ENCODE data around the gene CRP.
"Not testable (repeated sequence)": the region's sequence is repeated elsewhere in the genome, so short reads cannot be mapped to it uniquely, and the experiment has no call there.

CRP gene, protein sequence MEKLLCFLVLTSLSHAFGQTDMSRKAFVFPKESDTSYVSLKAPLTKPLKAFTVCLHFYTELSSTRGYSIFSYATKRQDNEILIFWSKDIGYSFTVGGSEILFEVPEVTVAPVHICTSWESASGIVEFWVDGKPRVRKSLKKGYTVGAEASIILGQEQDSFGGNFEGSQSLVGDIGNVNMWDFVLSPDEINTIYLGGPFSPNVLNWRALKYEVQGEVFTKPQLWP

DNA sequence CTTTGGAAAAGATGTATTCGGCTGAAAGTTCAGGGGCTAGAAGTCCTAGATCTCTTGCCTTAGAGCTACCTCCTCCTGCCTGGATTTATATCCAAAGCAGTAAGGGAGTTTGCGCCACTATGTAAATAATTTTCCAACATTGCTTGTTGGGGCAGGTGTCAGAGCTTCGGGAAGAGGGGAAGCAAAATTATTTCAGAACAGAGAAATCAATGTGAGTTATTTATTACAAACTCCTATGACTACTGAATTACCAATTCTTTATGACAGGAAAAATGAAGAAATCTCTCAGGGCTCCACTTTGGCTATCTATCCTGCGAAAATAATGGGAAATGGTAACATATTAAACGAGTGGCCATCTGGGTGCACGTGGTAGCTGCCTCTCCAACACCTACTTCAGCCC, at the start of gene CRP:
Gene CRP, minus strand, starts transcription at position 61 of the 400 bp plus-strand sequence. CDS start 104 bp downstream, outside the sequence.
- DNase-seq (ENCODE audit: low spot score), result no peak

DNA sequence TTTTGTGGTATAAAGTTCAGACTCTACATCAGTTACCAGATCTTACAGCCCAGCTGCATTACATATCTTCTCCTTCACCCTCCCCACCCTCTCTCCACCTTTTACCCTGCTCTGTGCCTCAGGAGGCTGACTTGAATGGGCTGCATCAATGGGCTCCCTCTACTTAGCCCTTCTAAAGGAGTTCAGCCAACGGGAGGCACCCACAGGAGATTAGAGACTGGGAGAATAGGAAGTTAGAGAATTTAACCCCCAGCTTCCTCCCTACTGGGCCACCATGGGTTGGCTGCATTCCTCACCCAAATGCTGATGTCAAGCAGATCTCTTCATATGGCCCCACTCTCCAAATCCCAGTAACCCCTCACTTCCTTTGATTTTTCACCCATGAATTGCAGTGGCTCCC, 49.3 kb upstream of the CRP start:
- DNase-seq (ENCODE audit: low spot score), result no peak

DNA sequence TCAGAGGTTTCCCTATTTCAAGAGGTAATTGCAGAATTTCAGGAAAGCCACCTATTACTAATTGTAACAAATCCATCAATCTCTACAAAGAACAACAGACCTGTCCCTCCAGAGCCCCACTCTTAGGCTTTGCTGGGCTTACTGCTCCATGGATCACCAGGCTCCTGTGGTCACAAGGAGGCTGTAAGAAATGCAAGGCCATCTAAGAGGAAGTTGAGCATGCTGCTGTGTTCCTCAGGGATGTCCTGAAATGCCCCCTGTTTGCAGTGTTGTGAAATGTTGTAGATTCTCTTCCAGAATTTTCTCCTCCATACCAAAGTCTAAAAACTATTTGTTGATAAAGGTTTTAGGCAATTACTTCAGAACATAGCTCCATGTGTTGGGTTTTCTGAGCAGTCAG, 42.0 kb upstream of the CRP start:
- DNase-seq (ENCODE audit: low spot score), result peak; percentile 2

DNA sequence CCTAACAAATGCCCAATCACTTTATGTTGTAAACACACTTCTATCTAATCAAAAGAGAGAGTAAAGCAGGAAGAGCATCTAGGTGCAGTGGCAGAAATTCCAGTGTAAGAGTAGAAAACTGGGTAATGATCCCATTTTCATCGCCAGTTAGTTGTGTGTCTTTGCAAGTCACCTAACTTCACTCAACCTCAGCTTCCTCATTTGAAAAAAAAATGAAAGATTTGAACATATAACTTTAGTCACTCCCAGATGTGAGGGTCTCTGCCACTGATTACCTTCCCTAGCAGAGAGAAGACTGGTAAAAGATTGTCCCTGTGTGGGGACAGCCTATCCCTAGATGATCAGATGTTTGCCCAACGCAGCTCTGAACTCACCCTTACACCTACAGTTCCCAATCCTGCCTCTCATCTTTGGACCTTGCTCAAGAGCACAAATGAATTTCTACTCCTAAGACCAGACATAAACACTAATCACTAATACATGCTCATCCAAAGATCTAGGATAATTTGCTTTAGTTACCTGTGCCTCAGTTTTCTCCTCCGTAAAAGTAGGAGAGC, 41.1 kb upstream of the CRP start:
- DNase-seq (ENCODE audit: low spot score), result no peak

DNA sequence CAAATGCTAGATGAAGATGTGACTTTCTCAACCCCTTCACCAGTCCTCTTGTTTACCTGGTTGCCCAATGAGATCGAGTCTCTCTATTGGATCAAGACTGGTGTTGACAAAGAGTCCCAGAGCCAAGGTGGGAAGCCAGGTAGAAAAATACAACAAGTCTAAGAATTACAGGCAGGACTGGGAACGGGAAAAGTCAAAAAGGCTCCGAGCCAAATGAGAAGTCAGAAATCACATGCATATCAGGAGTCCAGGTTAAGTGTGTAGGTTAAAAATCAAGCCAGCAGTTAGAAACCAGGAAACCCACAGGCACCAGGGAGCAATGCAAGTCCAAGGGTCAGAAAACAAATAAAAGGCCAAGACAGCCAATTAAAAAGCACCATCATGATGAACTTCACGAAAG, 39.0 kb upstream of the CRP start:
- DNase-seq (ENCODE audit: low spot score), result no peak

DNA sequence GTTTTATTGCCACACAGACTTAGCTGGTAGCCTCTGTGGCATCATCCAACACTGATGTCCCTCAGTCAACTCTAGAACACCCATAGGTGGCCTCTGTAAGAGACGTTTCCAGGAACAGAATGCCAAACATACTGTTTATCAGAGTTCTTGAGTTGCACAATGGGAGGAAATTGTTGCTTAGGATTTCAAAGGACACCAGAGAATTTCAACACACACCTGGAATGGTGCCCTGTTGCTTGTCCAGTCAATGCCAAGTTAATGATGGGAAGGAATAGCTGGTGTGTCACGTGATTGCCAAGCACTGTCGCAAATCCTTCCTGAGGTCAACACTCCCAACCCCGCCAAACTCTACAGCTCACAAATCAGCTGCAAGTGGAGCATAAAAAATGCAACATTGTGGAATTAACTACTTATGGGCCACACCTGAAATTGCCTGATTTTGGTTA, 37.8 kb upstream of the CRP start:
- DNase-seq (ENCODE audit: low spot score), result peak; percentile 36

DNA sequence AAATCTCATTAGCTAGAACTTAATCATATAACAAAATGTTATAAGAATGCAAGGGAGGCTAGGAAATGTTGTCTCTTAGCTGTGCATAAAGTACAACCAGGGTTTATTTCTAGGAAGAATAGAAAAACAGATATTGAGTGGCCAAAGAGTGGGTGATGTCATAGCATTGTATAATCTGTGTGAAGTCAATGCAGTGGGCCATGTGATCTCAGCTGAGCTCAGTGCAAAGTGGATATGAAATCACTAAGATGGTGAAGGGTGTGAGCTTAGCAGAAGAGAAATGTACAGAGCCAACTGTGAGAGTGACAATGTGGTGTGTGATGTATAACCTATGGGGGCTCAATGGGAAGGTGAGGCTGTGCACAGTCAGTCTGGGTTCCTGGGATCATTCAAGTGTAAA, 36.6 kb upstream of the CRP start:
- no peak for DNase-seq (ENCODE audit: low spot score)

DNA sequence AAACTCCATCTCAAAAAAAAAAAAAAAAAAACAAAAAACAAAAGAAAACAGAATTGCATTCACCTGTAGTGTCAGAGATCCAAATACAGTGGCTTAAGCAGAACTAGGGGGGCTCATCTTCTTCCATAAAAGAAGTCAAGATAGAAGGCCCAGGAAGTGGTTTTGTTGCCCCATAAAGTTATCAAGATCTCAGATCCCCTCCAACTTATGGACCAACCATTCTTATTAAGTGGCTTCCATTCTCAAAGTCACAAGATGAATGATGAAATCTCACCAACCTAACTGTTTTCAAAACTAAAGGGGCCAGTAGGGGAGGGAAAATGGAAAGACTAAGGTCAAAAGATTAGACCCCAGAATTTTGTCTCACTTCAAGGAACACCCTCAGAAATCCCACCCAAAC, 36.2 kb upstream of the CRP start:
- no peak for DNase-seq (ENCODE audit: low spot score)

DNA sequence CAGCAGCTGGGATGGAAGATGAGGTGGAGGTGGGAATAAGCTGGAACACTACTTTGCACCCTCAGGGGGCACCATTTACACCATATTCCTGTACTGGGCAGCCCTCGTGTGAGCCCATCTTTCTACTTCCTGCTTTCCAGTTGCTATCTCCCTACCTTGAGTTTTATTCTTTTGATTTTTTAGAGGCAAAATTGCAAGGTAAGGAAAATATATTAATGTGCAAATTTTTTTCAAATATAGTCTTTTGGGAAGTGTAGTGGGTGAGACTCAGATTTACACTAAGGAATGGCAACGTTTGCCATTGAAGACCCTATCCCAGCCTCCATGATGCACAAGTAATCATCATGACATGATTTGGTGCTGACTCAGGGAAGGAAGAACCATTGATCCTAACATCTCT, 35.2 kb upstream of the CRP start:
- DNase-seq (ENCODE audit: low spot score), result no peak

DNA sequence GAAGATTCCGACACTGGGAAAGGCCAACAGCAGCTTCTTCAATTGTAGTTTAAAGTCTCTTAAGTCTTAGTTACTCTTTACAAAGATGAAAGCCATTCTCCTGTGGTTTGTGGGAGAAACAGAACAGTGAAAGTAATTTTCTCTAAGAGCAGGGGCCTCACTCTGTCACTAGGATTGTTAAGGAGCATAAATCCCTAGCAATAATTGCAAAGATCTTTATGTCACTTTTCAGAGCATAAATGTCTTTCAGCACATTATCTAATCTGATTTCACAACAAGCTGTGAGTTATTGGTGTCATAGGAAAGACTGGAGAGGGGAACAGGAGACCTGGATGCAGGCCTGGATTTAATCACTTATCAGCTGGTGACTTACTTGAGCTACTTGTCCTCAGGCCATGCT, 34.0 kb upstream of the CRP start:
- no peak for DNase-seq (ENCODE audit: low spot score)

DNA sequence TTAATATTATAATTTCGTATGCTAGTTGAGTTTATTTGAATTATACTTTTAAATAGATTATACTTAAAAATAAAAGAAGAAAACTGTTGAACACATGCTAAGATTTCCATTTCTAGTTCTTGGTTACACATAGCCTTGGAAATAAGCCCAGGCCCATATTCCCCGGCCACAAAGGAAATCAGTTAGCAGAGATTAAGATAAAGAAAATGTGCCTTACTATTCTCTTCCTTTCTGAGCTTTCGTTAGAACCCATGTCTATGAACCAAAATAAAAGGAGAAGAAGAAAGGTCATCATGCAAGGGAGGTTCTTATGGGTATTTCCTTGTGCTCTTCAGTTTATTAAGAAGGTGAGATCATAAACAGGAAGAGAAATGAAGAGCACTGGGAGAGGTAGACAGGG, 32.3 kb upstream of the CRP start:
- DNase-seq (ENCODE audit: low spot score), result no peak

DNA sequence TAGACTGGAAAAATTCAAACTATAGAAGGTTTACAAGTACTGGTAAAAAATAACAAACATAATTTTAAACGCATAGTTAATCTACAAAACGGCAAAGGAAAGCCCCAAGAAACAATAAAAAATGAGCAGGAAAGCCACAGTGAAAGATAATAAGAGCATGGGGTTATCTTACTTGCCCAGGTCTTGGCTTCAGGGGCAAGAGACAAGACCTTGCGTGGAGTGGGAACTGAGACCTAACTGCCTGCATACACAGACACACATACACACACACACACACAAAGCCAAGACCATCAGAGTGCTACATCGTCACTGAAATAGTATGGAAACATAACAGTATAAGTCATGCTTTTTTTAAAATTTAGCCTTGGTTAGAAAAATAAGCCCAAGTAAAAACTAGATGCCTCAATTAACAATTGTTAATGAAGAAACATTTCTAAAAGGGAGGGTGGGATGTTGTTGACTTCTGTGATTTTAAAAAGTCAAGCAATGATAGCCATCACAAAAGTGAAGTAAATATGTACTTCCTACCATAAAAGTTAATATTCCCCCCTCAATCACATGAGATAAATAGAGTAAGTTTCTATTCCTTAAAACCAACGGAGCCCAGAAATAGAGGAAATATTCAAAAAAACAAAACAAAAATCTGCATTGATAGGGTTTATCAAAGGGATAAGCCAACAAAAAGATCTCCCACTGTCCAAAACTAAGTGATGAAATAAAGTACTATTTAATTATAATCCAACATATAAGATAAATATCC, 29.4 kb upstream of the CRP start:
- no peak for DNase-seq (ENCODE audit: low spot score)

DNA sequence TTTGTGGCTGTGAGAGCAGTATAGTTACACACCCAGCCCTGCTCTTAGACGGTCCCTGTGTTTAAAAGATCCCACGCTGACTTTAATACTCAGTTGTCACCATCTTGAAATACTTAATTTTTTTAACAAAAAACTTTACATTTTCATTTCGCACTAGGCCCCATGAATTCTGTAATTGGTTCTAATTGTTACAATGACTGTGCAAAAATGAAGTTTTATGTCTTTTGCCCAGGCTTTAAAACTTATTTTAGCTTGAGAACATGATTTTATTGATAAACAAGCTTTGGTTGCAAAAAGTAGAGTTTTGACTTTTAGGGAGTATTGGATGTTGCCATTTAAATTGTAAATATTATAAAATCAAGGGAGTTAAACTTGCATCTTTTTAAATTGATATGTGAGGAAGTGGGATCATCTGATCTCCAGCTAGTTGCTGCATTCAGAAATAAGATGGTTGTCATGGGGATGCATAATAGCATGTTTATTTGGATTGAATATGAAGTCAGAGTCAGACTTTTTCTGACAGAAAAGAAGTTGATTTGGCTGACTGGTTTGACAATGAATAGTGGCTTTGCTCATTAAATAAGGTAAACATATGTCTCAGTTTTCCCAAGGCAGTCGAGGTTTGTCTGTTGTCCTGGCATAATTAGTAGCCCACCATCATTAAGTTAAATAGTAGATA, 23.0 kb upstream of the CRP start:
- DNase-seq (ENCODE audit: low spot score), result no peak

DNA sequence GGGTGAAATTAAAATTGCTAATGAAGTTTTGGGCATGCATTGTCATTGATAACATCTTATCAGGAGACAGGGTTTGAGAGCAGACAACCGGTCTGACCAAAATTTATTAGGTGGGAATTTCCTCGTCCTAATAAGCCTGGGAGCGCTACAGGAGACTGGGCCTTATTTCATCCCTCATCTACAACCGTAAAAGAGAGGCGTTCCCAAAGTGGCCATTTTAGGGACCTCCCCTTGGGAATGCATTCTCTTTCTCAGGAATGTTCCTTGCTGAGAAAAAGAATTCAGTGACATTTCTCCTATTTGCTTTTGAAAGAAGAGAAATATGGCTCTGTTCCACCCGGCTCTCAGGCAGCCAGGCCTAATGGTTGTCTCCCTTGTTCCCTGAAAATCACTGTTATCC, 8.8 kb upstream of the CRP start:
- not testable (repeated sequence) for DNase-seq (ENCODE audit: low spot score)

DNA sequence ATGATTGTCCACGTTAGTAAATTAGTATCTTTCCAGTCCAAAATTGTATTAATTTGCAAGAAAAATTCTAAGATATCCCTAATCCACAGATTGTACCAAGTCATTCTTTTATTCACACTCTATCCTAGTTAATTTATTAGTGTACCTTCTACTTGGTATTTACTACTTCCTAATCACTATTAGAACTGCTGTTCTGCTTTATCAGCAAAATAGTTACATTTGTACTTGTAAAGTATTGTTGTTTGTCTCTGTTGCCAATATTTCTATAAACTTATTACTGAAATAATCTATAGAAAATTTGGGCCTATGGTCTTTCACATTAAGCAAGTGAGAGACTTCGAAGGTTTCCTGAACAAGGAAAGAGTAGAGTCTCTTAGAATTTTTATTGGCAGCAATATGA, 5.6 kb upstream of the CRP start:
- no peak for DNase-seq (ENCODE audit: low spot score)

DNA sequence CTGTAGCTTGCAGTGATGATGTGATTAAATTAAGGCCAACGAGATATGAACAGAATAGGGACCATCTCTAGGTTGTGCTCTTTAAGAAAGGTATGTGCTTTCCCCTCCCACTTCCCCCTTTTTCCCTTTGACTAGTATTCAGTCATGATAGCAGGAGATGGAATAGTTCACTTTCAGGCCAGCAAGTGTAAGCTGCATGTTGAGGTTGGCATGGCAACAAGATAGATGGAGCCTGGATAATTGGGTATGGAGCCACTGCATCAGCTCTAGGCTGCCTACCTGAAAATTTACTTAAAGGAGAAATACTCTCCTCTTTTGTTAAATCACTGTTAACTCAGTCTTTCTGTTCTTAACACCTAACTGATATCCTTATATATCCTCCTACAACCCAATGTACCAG, 1.5 kb upstream of the CRP start:
- DNase-seq (ENCODE audit: low spot score), result no peak

DNA sequence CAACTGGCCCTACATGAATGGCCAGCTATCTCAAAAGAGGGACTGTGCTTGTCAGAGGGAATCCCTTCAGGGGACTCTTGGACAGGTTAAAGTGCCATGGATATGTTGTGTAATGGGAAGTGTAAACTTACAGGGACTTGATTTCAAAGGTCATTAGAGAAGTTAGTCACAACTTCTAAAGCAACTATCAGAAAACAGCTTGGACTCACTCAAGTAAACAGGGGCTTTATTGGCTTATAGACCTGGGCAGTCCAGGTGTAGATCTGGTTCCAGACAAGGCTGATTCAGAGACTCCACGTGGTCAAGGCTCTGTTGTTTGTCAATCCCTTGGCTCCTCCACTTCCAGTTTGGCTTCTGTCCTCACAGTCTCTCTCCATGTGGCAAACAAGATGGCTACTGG, 2.3 kb downstream of the CRP start:
- DNase-seq (ENCODE audit: low spot score), result no peak

DNA sequence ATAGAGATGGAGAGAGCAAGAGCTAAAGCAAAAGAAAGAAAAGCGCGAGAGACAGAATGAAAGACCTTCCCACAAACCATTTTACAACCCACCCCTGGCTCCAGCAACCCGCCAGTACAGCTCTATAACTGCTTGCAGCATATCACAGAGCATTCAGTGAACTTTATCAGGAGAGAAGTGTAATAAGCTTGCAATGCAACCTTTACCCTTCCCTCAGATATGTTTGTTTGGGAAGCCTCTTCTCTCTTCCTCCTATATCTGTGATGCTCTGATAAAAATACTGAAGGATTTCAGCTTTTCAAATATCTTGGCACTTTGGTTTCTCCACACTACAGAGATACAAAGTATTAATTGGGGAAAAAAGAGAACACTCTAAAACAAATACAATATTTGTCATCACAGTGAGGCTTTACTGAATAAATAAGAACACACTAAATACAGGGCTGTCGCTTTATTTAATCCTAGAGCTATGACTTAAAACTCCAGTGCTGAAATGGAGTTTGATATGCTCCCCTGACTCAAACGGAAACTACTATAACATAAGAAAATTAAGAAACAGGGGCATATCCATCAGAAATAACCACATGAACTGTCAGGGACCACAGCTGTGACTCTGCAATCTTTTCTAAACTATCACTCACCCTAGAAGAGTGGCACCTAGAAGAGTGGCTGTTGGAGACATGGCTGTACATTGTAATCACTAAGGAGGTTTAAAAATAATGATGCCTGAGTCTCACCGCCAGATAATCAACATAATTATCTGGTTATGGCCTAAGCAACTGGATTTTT, 6.7 kb downstream of the CRP start:
- DNase-seq (ENCODE audit: low spot score), result no peak

DNA sequence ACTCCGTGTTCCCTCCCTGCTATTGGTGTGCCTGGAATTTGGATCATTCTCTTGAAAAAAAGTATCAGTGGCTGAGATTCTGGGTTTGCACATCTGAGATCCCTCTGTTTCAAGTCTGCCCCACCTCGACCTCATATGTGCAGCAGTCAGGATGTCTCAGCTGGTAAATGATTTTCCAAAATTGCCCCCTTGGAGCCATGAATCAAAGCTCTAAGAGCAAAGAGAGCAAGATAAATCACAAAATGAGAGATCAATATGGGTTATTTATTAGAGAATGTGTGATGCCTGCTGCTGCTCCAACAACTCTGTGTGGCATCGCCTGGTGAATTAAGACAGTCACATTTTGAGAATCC, 8.5 kb downstream of the CRP start:
- no peak for DNase-seq (ENCODE audit: low spot score)

DNA sequence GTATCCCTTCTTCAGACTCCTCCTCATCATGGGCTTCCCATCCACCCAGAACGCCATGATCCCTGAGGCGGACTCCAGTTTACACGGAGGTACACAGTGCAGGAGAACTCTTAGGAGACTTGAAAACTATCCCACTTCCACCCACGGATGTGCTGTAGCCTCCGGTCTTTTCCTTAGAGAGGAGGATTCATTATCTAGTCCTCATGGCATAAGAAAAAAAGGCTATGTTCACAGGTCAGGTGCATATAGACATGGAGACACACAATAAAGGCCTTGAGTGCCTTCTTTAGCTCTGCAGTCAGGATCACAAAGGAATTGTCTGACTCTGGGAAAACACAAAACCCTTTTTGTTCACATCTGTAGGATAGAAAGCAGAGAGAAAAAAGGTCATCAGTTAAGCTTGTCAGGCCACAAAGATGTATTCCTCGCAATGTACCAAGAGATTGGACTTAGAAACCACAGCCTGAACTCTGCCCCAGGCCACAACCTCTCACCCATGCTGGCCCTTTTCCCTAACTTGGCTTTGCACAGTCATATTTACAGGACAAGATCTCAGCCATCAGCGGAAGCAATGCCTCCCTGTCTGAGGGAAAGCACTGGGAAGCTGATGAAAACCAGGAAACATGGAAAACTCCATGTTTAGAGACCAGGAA, 9.0 kb downstream of the CRP start:
- DNase-seq (ENCODE audit: low spot score), result no peak

DNA sequence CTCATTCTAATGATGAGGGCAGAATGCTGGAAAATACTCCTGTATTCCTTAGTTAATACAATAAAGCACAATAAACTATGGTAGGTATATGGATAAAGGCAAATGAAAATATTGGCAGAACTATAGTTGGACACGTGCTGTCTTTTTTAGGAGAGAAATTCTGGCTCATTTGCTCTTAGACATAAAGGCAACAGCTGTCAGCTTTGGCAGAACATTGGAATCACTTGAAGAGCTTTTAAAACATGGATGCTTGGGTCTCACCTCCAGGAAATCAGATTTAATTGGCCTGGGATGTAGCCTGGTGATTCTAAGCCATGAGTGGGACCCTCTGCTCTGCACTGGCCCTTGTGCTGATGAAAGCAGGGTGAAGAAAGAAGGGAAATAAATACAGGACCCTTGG, 9.9 kb downstream of the CRP start:
- DNase-seq (ENCODE audit: low spot score), result no peak

DNA sequence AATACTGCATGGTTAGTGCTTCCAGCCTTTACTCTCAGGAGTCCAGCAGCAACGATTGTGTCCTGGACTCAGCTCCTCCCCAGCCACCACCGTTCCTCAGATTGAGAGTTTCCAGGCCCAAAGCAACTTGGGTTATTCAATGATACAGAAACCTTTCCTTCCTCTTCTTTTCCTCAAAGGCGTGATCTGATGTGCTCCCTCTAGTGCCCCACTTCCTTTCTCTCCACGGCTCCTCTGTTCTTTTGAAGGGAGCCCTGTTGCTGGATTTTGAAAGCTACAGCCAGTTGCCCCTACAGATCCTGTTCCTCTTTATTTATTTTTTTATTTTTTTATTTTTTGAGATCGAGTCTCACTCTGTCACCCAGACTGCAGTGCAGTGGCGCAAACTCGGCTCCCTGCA, 14.1 kb downstream of the CRP start:
- DNase-seq (ENCODE audit: low spot score), result no peak
